Stimulated activated naive CD8-positive, alpha-beta T cell treated with anti-CD3 and anti-CD28 coated beads, Interleukin-15, Interleukin-2, amounts not matched to agents 100 ng/mL and 50 ng/mL, for 24 hours (primary cell): Measurements from ENCODE around the gene KRT31.
"Not testable (repeated sequence)": the region's sequence is repeated elsewhere in the genome, so short reads cannot be mapped to it uniquely, and the experiment has no call there.

ENCODE experiments used
- H3K27ac Mint-ChIP-seq: one replicate; pipeline ENCODE4 v1.8.0; 2021; ENCODE audit warnings: mild to moderate bottlenecking, mixed read lengths
- H3K27me3 Mint-ChIP-seq: one replicate; pipeline ENCODE4 v1.8.0; 2021; ENCODE audit warnings: mixed read lengths
- H3K36me3 Mint-ChIP-seq: one replicate; pipeline ENCODE4 v1.8.0; 2021; ENCODE audit warnings: low read depth, mixed read lengths
- H3K4me1 Mint-ChIP-seq: one replicate; pipeline ENCODE4 v1.8.0; 2021; ENCODE audit warnings: low read depth, mixed read lengths
- H3K4me3 Mint-ChIP-seq: one replicate; pipeline ENCODE4 v1.8.0; 2021; ENCODE audit warnings: mild to moderate bottlenecking, mixed read lengths
- H3K9me3 Mint-ChIP-seq: one replicate; pipeline ENCODE4 v1.8.0; 2021; ENCODE audit warnings: mixed read lengths

KRT31 gene

GRCh38 chr17:41350381-41350878, 47.0 kb downstream of the KRT31 start, which contains the start of gene KRT33A:
Gene KRT33A, minus strand, starts transcription at chr17:41350828. Its CDS starts 61 bp downstream, at chr17:41350767.
- not testable (repeated sequence) for H3K9me3 Mint-ChIP-seq, H3K4me1 Mint-ChIP-seq, H3K27me3 Mint-ChIP-seq, H3K36me3 Mint-ChIP-seq, H3K27ac Mint-ChIP-seq, H3K4me3 Mint-ChIP-seq

- no peak overlapping the region for H3K4me3 Mint-ChIP-seq
- no peaks in the 10 kb centered on the region for H3K9me3 Mint-ChIP-seq
- peaks cover 2% of the 10 kb centered on the region for H3K36me3 Mint-ChIP-seq
- peaks cover 7% of the 10 kb centered on the region for H3K4me1 Mint-ChIP-seq
- H3K27ac Mint-ChIP-seq = no peak overlapping the region
- no peaks in the 10 kb centered on the region for H3K27me3 Mint-ChIP-seq
These were observed 49.3 kb downstream of the KRT31 start for GRCh38 chr17:41347869-41348760.

DNA sequence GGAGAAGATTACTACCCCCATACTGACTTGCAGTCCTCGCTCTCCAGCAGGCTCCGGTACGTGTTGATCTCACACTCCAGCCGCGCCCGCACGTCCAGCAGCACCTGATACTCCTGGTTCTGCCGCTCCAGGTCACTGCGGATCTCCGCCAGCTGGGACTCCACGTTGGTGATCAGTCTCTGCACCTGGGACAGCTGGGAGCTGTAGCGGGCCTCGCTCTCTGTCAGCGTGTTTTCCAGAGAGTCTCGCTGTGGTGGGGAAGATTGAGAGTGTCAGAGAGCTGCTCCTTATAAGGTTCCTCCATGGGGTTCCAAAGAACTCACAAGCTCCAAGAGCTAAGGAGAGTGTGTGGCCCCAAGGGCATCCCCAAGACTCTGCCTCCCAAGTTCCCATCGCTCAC, 51.0 kb downstream of the KRT31 start:
- H3K4me3 Mint-ChIP-seq, H3K9me3 Mint-ChIP-seq, H3K27ac Mint-ChIP-seq, H3K27me3 Mint-ChIP-seq: not testable (repeated sequence)
- Mint-ChIP-seq H3K4me1 (peaks cover 17% of the 10 kb centered on the region), H3K36me3 (peaks cover 10% of the 10 kb centered on the region)

DNA sequence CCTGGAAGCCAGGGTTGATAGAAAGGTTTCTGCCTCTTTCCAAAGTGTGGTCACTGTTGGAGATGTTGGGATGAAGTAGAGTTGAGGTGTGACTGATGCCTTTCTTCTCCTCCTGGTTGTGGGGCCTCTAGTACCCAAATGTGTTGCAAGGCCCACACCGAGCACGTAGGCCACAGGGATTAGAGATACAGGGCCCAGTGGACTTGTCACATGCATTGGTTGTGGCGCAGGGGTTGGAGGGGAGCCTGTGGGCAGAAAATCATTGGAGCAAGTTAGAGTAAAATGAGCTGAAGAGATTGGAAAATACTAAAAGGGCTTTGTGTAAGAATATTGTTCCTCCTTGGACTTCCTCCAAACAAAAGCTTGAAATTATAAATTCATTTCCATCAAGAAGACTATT, 51.4 kb downstream of the KRT31 start:
- H3K27ac Mint-ChIP-seq = no peak overlapping the region
- H3K36me3 Mint-ChIP-seq = peaks cover 10% of the 10 kb centered on the region
- H3K9me3 Mint-ChIP-seq = no peaks in the 10 kb centered on the region
- H3K4me3 Mint-ChIP-seq = no peak overlapping the region
- peaks cover 22% of the 10 kb centered on the region for H3K4me1 Mint-ChIP-seq
- H3K27me3 Mint-ChIP-seq = no peaks in the 10 kb centered on the region
